HG03575 (cell line): ENCODE measurements around the gene PIK3C2A.
"Not testable (repeated sequence)": the region's sequence is repeated elsewhere in the genome, so short reads cannot be mapped to it uniquely, and the experiment has no call there.

Source experiments
- ATAC-seq: cut with Tn5 transposase; IDR thresholded peaks from one replicate; pipeline ENCODE4 v1.9.1; 2021; ENCODE audit not compliant: unreplicated experiment, insufficient number of reproducible peaks, low FRiP score; ENCODE audit errors: extremely low read depth

The PIK3C2A gene, protein sequence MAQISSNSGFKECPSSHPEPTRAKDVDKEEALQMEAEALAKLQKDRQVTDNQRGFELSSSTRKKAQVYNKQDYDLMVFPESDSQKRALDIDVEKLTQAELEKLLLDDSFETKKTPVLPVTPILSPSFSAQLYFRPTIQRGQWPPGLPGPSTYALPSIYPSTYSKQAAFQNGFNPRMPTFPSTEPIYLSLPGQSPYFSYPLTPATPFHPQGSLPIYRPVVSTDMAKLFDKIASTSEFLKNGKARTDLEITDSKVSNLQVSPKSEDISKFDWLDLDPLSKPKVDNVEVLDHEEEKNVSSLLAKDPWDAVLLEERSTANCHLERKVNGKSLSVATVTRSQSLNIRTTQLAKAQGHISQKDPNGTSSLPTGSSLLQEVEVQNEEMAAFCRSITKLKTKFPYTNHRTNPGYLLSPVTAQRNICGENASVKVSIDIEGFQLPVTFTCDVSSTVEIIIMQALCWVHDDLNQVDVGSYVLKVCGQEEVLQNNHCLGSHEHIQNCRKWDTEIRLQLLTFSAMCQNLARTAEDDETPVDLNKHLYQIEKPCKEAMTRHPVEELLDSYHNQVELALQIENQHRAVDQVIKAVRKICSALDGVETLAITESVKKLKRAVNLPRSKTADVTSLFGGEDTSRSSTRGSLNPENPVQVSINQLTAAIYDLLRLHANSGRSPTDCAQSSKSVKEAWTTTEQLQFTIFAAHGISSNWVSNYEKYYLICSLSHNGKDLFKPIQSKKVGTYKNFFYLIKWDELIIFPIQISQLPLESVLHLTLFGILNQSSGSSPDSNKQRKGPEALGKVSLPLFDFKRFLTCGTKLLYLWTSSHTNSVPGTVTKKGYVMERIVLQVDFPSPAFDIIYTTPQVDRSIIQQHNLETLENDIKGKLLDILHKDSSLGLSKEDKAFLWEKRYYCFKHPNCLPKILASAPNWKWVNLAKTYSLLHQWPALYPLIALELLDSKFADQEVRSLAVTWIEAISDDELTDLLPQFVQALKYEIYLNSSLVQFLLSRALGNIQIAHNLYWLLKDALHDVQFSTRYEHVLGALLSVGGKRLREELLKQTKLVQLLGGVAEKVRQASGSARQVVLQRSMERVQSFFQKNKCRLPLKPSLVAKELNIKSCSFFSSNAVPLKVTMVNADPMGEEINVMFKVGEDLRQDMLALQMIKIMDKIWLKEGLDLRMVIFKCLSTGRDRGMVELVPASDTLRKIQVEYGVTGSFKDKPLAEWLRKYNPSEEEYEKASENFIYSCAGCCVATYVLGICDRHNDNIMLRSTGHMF (N-terminal part only)

DNA sequence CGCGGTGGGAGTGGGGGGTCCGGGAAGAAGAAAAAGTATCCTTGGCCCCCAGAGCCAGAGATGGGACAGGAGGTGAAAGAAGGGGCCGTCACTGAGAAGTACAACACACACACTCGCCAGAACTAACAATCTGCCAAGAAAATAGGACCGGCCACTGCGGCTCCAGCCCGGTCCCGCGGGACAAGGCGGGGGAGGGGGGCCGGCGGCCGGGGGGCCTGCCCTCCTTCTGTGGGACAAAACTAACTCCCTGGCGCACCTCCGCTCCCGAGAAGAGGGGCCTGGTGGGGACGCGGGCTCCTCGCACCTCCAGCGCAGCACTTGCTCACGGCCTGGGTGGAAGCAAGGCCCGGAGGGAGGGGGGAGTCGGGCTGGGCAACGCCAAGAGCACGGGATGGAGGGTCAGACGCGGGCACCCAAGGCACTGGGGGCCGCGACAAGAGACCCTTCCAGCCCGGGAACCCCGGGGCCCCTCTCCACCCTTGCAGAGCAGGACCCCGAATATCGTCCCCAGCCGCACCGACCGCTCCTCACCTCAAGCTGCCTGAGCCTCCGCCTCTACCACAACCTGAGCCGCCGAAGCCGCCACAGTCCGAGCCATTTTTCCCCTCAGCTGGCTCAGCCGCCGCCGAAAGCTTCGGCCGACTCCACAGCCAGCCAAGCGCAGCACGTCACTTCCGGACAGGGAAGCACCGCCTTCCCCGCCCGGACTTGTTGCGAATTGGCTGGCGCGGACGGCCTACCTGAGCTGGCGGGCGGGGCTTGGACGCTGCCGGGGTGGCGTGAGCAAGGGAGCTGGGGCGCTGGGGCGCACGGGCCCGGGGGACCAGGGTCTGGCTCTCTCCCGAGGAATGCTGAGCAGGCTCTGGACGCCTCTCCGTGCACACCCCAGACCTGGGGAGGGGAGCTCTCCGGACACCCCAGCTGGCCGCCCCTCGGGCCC lies at the start of gene PIK3C2A:
TSS of gene PIK3C2A (minus strand) at position 670 of the 940 bp plus-strand sequence. CDS start 38,245 bp downstream, outside the sequence.
- peak; percentile 70 for ATAC-seq

DNA sequence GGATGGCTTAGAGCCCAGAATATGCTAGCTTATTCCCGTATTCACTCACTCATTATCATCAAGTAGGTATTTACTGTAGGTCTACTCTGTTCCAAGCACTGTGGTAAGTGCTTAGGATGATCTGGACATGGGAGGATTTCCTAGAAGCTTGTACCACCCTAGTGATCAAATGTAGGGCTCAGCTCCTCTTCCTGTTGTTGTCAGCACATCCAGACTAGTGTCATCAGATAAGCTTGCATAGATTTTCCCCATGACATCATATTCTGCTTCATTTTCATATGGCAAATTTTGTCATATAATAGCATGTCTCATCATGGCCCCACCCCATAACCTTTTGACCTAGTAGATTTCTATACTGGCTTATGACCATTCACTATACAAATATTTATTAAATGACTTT lies 49.4 kb upstream of the PIK3C2A start:
- no peak for ATAC-seq

DNA sequence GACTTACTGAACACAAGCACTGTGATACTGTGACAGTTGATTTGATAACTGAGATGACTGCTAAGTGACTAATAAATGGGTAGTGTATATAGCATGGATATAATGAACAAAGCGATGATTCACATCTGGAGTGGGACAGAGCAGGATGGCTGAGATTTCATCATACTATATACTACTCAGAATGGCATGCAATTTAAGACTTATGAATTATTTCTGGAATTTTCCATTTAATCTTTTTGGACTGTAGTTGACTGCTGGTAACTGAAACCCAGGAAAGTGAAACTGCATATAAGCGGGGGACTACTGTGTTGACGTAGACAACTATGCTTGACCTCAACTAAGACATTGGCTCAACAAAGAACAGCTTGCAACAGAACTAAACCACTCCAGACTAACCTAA lies 48.7 kb upstream of the PIK3C2A start:
- ATAC-seq, result no peak

DNA sequence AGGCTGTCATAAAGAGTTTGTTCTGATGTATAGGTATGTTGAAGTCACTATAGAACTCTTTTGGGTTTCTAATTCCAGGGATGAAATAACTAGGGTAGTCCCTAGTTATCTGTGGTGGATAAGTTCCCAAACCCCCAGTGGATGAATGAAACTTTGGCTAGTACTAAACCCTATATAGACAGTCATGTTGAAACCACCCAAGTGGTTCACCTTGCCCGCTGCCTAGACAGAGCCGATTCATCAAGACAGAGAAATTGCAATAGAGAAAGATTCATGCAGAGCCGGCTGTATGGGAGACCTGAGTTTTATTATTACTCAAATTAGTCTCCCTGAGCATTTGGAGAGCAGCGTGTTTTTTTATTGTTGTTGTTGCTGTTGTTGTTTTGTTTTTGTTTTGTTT lies 44.9 kb upstream of the PIK3C2A start:
- no peak for ATAC-seq

DNA sequence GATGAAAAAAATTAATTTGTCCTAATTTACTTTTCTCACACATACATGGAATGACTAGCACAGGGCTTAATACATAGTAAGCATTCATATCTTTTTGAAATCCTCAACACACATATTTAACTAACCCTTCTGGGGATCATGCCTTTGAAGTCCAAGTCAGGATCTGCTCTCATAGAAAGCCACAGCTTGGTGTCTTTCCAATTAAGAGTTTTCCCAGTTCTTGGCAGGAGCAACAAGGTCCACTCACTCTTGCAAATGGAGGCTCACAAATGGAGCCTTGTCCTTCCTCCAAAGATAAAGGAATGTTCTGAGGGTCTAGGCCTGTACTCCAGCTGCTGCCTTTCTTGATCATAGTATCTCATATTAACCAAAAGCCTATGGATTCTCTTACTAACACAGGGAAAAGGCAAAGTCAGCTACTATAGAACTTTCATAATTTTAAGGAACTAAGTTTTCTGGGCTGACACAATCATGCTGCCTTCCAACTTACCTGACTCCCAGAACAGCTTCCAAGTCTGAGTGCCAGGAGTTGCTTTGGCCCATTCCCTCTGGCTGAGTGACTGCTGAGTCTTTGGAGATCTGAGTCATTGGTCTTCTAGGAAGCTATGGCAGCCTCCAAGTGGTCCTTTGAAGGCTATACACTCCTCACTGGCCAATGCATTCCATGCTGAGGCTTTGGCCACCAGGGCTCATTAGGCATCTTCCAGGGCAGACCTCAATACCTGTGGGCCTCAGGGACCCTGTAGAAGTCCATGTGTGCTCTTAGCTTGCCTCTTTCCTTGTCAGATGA lies 43.0 kb upstream of the PIK3C2A start:
- no peak for ATAC-seq

DNA sequence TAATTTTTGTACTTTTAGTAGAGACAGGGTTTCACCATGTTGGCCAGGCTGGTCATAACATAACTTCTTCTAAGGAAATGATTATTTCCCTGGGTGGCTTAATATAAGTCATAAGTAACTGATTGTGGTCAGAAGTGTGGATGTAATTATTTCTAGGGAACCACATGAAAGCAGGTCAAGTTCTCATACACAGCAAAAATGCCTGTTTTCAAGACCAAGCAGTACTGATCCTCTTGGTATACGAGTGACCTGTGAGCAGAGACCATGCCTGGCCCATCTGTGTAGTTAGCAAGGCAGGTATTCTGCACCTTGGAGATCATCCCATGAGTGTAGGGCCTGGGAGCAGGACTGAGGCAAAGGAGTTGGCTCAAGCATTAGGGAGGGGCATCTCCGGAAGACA lies 36.3 kb upstream of the PIK3C2A start:
- peak; percentile 75 for ATAC-seq

DNA sequence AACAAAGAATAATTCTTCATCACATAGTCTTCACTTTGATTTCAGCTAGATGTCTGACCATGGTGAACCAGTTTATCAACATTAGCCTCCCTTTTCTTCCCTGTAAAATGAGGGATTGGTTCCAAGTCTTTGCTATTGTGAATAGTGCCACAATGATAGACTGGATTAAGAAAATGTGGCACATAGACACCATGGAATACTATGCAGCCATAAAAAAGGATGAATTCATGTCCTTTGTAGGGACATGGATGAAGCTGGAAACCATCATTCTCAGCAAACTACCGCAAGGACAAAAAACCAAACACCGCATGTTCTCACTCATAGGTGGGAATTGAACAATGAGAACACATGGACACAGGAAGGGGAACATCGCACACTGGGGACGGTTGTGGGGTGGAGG lies 35.2 kb upstream of the PIK3C2A start:
- ATAC-seq, result not testable (repeated sequence)

DNA sequence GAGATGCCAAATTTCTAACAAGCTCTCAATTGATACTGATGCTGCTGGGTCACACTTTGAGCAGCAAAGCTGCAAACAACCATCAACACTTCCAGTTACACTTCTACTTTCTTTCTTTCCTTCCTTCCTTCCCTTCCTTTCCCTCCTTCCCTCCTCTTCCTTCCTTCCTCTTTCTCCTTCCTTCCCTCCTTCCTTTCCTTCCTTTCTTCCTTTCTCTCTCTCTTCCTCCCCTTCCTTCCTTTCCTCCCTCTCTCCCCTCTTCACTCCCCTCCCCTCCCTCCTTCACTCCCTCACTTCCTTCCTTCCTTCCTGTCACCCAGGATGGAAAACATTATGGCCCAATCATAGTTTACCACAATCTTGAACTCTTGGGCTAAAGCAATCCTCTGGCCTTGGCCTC lies 33.0 kb upstream of the PIK3C2A start:
- ATAC-seq, result no peak

DNA sequence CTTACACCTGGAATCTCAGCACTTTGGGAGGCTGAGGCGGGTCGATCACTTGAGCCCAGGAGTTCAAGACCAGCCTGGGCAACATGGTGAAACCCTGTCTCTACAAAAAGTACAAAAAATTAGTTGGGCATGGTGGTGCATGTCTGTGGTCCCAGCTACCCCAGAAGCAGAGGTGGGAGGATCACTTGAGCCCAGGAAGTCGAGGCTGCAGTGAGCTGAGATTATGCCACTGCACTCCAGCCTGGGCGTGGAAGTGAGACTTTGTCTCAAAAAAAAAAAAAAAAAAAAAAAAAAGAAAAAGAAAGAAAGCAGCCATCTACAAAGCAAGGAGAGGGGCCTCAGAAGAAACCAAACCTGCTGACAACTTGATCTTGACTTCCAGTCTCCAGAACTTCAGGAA lies 32.1 kb upstream of the PIK3C2A start:
- not testable (repeated sequence) for ATAC-seq

DNA sequence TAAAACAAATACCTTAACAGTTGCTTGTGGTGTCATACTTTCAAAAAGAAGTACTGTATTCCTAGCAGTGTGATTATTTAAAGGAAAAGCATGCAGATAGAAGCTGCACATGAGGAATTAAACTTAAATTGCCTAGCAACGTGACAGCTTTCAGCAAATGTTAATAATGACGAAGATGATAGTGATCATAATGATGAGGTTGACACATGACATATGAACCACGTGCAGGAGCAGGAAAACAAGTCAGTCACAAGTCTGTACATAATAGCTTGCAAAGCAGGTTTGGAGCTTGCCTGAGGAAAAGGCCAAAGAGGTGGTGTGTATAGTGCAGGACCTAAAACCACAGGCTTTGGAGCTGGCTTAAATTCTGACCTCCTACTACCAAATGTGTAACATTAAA lies 30.6 kb upstream of the PIK3C2A start:
- ATAC-seq, result no peak

DNA sequence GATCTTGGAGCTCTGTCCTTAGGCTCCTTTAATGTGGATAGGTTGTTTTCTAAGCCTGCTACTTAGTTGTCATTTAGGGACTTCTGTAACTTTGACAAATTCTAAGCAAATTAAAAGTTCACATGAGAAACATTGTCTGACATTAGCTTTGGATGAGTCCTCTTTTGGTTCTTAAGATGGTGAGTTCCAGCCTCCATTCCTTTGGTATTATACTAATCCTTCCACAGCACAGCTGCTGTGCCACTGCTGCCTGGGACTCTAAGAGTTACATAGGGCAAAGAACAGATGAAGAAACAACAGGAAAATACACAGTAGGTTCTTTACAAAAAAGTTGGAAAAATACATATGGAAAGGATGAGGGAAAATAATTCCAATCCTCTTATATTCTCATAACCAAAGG lies 25.3 kb upstream of the PIK3C2A start:
- ATAC-seq, result no peak

DNA sequence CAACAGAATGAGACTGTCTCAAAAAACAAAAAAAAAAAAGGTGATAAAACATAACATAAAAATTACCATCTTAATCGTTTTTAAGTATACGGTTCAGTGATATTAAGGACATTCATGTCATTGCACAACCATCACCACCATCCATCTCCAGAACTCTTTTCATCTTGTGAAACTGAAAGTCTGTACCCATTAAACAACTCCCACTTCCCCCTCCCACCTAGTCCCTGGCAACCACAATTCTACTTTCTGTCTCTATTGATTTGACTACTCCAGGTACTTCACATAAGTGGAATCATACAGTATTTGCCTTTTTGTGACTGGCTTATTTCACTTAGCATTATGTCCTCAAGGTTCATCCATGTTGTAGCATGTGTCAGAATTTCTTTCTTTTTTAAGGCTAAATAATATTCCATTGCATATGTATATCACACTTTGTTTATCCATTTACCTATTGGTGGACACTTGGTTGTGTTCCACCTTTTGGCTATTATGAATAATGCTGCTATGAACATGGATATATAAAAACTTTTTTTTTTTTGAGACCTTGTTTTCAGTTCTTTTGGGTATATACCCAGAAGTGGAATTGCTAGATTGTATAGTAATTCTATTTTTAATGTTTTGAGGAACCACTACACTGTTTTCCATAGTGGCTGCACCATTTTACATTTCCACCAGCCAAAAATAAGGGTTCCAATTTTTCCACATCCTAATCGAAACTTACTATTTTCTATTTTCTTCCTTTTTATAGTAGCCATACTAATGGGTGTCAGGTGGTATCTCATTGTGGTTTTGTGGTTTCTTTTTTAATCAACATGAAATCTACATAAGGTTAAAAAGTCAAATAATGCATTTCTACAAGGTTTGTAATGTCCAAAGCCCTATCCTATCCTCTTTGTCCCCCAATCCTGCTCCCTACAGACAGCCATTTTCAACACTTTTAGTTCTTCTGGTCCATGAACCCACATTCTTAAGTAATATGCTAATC lies 23.4 kb upstream of the PIK3C2A start:
- ATAC-seq, result peak; percentile 70

DNA sequence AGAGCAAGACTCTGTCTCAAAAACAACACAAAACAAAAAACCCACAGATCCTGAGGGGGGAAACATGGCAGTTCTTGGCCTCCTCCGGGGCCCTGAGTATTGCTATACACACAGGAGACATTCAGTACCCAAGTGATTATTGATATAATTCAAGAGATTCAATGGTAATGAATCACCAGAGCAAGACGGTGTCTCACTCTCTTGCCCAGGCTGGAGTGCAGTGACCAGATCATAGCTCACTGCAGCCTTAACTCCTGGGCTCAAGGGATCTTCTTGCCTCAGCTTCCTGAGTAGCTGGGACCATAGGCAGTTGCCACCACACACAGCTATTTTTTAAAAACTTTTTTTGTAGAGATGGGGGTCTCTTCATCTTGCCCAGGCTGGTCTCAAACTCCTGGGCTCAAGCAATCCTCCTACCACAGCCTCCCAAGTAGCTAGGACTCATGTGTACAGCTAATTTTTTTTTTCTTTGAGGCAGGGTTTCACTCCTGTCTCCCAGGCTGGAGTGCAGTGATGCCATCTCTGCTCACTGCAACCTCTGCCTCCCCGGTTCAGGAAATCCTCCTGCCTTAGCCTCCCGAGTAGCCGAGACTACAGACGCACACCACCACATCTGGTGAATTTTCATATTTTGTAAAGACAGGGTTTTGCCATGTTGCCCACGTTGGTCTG lies 21.8 kb upstream of the PIK3C2A start:
- ATAC-seq, result no peak

DNA sequence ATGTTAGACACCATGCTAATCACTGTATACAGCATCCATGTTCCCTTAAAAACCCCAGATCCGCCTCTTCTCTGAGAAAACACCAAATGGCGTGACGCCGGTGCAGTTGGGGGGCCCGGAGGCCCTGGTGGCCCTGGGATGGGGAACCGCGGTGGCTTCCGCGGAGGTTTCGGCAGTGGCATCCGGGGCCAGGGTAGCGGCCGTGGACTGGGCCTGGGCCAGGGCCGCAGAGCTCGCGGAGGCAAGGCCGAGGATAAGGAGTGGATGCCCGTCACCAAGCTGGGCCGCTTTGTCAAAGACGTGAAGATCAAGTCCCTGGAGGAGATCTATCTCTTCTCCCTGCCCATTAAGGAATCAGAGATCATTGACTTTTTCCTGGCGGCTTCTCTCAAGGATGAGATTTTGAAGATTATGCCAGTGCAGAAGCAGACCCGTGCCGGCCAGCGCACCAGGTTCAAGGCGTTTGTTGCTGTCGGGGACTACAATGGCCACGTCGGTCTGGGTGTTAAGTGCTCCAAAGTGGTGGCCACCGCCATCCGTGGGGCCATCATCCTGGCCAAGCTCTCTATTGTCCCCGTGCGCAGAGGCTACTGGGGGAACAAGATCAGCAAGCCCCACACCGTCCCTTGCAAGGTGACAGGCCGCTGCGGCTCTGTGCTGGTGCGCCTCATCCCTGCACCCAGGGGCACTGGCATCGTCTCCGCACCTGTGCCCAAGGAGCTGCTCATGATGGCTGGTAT lies 20.6 kb upstream of the PIK3C2A start:
- ATAC-seq, result not testable (repeated sequence)

DNA sequence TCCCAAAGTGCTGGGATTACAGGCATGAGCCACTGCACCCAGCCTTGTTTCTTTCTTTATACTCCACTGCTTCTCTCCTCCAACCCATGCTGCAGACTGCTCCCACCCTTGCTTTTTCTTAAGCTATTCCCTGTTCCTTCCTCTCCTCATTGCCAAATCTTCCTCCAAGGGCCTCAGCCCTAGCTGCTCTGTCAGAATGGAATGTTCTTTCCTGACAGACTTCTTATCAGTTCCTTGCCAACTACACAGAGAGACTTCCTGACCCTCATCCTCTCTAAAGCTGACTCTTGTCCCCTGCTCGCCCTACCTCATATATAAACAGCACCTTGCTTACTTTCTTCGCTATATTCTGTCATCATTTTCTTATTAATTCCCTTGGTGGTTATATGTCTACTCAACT lies 16.9 kb upstream of the PIK3C2A start:
- no peak for ATAC-seq
